GM12892 (cell line): Measurements from ENCODE around the gene SCARB1.
A peak's percentile ranks its signal among the peaks of the same experiment; 100 is the strongest.

Experiments
- DNase-seq: peaks from one replicate; pipeline ENCODE4 v3.0.0; 2011; ENCODE audit not compliant: insufficient read length
- FAIRE-seq: peaks from 2 replicates; lab custom pipeline; 2011; peaks lifted over from hg19 to GRCh38; lab: Jason Lieb, UNC
- POLR2A ChIP-seq: IDR thresholded peaks from 2 replicates; pipeline ENCODE4 v1.6.1; 2011; ENCODE audit warnings: low read depth, low read length, control low read depth
- POLR2AphosphoS5 ChIP-seq: IDR thresholded peaks from 2 replicates; pipeline ENCODE4 v1.6.1; 2011; ENCODE audit warnings: low read depth, low read length, control low read depth
- TAF1 ChIP-seq: IDR thresholded peaks from 2 replicates; pipeline ENCODE4 v1.6.1; 2011; ENCODE audit warnings: low read depth, mild to moderate bottlenecking, control low read depth, low read length, borderline replicate concordance

The SCARB1 gene

DNA sequence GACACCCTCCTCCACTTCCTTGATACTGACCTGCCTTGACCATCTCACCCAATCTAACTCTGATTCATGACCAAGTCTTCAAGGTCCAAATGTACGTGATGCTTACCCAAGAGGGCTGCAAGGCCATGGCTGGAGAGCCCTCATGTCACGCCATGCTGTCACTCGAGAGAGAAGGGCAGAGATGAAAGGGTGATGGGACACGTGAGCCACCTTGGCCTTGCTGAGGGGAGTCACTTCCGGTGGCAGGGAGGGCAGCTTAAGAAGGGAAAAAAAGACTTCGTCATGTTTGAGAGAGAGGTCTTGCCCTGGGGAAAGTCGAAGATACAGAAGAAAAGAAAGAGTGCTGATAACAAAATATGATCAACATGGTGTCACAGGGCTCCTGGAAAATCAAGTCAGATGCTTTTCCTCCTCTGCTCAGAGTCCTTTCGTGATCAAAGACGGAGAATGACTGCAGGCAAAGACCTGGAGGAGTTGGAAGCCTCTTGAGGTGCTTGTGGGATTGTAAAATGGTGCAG, 3.3 kb upstream of the SCARB1 start:
- DNase-seq (no peak), FAIRE-seq (no peak)
- TF ChIP-seq POLR2A (no peak), POLR2AphosphoS5 (no peak), TAF1 (no peak)

DNA sequence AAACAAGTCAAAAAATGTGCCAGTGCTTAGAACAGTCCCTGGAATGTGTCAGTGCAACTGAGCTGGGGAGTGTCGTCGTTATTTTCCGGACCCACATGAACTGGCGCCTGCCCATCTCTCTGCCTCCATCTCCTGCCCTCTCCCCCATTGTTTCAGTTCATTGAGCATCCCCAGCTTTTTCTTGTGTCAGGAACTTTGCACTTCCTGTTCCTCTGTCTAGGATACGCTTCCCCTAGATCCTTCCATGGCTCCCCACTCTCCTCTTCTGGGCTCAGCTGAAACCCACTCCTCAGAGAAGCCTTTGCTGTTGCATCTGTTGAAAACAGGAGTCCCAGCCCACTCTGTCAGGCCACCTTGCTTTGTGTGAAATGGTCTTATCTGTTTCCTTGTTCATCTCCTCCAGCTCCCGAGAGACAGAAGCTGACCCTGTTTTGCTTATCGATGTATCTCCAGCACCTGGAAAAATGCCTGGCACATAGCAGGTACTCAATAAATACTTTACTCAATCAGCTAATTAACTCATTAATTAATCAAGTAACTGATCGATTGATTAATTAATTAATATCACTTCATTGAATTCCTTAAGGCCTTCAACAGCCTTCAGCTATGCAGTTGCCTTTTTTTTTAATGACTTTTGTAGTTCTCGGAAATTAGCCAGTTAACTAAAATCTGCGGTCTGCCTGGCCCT, 2.7 kb upstream of the SCARB1 start:
- TF ChIP-seq POLR2AphosphoS5 (no peak), TAF1 (no peak), POLR2A (no peak)
- no peak for DNase-seq
- FAIRE-seq: no peak

DNA sequence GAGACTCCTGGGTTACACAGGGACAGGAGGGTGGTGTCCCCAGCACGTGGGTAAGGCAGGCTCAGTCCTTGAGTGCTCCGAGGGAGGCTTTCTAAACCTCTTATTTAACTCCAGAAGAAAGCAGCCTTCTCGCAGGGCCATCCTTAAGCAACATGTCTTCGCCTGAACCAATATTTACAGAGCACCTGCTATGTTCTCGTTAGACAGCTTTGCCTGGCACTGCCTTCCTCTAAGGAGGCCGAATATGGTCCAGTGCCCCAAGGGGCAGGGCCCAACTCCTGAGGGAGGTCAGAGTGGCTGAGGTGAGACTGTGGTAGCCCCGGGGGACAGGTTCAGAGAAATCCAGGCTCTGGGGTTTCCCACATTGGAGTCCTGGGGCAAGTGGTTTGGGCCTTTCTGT, 2.1 kb upstream of the SCARB1 start:
- FAIRE-seq: no peak
- TF ChIP-seq POLR2AphosphoS5 (no peak), TAF1 (no peak), POLR2A (no peak)

DNA sequence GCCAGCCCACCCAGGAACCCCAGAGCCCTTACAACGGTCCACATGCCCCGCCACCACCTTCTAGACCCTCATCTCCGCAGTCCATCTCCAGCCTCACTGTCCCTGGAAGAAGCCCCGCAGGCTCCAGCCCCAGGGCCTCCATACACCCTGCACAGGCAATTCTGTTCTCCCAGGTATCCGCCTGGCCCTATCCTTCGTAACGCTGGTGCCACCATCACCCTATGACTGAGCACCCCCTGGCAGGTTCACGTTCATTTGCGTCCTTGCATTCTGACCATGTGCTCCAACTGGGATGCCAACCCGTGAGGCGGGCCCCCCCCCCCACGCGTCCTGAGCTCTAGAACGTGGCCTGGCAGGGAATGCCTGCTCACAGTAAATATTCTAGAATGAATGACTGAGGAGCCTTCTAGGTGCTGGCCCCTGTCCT, 675 bp upstream of the SCARB1 start:
- TF ChIP-seq POLR2AphosphoS5: no peak
- TF ChIP-seq POLR2A: no peak
- no peak for TF ChIP-seq TAF1
- FAIRE-seq: no peak
- DNase-seq: no peak

More for the DNA sequence above, 2.1 kb upstream of the SCARB1 start:
- DNase-seq: no peak

DNA sequence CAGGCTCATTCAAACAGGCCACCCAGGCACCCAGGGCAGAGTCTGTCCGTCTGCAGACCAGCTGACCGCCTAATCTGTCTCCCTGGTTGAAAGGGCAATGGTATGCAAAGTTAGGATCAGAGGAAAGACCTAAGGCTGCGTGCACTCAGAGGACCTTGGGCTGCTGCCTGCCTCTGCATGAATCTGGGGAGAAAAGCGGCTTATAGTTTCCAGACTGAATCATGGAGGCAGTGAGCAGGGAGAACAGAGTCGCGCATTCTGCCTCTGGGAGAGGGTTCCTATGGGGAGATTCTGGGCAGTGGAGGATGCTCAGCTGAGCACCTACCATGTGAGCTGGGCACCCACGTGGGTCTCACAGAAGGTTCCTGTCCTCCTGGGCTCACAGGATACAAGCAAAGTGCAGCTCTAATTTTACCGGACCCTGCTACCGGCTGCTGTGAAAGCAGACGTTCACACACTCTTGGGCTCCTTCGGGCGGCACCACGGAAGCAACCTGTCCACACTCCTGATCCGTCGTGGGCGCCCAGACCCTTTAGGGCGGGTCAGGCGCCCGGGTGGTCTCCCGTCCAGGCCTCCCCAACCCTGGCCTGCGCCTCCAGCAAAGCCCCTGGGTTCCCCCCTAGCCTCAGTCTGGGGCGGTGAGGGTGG, 772 bp downstream of the SCARB1 start:
- FAIRE-seq (peak; percentile 78), DNase-seq (no peak)
- TF ChIP-seq POLR2AphosphoS5: no peak
- no peak for TF ChIP-seq TAF1
- no peak for TF ChIP-seq POLR2A

DNA sequence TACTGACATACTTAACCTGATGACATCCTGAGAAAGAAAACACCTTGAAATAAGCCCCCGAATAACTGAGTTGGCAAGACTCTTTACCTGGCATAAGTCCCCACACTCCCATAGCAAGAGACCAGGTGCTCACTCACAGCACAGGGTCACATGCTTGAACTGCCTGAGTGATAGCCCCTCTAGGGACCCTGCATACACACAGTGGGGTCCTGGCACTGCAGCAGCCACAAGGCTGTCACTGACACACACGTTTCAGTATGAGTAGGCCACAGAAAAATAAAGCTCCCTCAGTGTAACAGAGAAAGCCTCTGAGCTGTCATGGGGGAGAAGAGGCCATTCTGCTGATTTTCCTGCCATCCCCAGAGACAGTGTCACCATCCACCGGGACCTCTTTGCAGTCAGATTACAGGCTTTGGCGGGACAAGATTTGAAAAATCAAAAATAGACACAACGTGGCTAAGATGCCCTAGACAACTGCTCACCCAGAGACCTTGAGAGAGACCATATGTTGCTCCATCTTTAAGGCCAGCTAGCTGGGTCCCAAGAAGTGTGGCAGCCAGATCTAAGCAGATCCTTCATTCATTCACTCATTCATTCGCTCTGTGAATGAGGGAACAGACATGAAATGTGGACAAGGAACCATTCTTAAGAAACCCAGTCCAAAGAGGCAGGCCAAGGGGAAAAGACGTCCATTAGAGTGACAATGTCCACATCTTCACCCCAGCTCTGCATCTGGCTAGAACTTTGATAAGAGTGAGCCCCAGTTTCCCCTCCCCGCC, 1.6 kb downstream of the SCARB1 start:
- FAIRE-seq (peak; percentile 70), DNase-seq (no peak)
- TF ChIP-seq TAF1 (no peak), POLR2A (no peak), POLR2AphosphoS5 (no peak)

DNA sequence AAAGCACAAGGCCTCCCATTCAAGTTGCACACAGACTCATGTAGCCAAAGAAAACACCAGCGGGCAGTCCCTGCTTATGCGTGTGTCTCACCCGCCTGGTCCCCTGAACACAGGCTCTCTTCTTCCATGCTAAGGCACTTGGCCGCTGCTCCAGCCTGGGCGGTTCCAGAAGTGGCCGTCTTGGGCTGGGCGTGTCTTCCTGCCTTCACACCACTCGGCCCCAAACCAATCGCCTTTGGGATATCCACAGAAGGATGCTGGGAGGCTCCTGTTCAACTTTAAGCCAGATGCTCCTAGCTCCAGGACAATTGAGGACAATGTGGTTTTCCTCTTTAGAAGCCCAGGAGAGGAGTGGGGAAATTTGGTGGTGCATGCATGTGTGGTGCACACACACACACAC, 2.2 kb downstream of the SCARB1 start:
- no peak for DNase-seq
- TF ChIP-seq TAF1 (no peak), POLR2AphosphoS5 (no peak; the same call in 1 of the 2 replicates), POLR2A (no peak)
- FAIRE-seq: peak; percentile 60

DNA sequence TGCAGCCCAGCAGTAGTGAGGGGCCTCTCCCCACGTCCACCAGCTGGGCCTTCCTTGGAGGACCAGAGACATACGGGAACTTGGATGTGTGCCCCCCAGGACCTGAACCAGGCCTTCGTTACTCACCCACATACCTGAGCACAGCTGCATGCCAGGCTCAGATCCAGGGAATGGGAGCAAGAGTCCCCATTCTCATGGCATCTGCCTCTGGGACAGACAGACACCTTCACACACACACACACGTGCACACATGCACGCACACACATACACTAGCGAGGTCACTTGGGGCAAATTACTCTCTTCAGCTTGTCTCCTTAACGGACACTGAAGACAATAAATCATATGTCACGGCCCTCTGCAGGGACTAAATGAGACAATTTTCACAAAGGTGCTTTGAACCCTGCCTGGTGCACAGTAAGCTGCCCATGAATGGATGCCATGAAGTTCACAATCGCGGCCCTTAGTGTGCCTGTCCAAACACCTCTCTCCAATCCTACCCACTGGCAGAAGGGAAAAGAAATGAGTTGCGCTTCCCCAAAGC, 5.7 kb downstream of the SCARB1 start:
- TF ChIP-seq TAF1 (no peak), POLR2A (0 out of 2 replicates have a peak, but pooled peaks have one; percentile 27), POLR2AphosphoS5 (0 out of 2 replicates have a peak, but pooled peaks have one; percentile 45)
- FAIRE-seq (no peak), DNase-seq (no peak)

DNA sequence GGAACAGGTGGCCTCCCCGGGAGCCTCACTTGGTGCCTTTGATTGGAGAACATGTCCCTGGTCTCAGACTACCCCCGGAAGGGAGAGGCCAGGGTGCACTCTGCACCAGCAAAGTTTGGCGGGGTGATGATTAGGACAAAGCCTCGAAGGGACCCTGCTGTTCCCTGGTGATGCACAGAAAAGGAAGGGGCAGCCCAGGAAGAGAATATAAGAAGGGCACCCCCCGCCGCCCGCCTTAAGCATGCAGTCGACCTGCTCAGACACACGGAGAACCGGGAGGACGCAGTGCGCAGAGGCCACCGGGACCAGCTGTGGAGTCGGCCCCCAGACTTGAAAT, 6.9 kb downstream of the SCARB1 start:
- FAIRE-seq (no peak), DNase-seq (no peak)
- no peak for TF ChIP-seq POLR2AphosphoS5
- TF ChIP-seq POLR2A: no peak
- no peak for TF ChIP-seq TAF1

DNA sequence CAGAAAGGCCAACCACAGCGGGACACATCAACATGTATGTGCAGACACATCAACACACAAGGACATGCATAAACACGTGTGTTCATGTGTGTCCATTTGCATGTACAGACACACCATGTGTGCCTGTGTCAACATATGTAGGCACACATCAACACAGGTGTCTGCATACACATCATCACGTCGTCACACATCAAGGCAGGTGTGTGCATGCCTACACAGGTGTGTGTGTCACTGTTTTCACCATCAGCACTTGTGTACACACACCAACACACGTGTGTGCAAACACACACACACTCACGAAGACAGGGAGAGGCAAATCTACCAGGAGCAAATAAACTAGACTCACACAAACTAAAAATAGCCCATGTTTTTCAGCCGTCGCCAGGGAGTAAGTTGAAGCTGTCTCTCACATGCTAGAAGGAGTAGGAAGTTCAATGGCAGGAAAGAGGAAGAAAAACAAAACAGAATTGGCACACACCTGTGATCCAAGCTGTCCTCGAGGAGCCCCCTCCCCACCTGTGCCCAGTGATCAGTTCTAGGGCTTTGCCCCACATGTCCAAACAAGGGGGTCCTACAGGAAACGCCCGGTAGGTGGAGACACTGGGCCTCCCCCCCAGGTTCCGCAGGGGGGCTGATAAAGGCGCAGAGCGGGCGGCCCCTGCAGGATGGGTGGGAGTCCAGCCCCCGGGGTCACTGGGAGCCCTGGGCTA, 7.4 kb downstream of the SCARB1 start:
- FAIRE-seq (peak; percentile 79), DNase-seq (no peak)
- TF ChIP-seq TAF1: no peak
- no peak; the same call in 1 of the 2 replicates for TF ChIP-seq POLR2AphosphoS5
- TF ChIP-seq POLR2A: no peak
